ENCODE data around the gene BEX3. TPM values are rescaled to one million over a fixed set of nuclear protein-coding genes. Genes with fewer than 3 reads are reported as not detected.

Gene BEX3
- total RNA-seq (2014; rRNA removed; shearing (Covaris generic)): 427 and 472 TPM in 2 replicates
- 682 and 714 TPM in 2 replicates for polyA plus RNA-seq (2016; fragmentation: Nextera tagmentation; extraction: Ambion mirVana)
- long read RNA-seq, transcript BEX3-201 (3 exons, 921 nt): major isoform, 321 of 364 reads
- long read RNA-seq, transcript BEX3-204 (3 exons, 913 nt): minor isoform, 24 of 364 reads
- long read RNA-seq, partial matches to known transcripts: 1 of 364 reads
- long read RNA-seq, other reads (novel, unspliced or antisense): 14 of 364 reads

DNA sequence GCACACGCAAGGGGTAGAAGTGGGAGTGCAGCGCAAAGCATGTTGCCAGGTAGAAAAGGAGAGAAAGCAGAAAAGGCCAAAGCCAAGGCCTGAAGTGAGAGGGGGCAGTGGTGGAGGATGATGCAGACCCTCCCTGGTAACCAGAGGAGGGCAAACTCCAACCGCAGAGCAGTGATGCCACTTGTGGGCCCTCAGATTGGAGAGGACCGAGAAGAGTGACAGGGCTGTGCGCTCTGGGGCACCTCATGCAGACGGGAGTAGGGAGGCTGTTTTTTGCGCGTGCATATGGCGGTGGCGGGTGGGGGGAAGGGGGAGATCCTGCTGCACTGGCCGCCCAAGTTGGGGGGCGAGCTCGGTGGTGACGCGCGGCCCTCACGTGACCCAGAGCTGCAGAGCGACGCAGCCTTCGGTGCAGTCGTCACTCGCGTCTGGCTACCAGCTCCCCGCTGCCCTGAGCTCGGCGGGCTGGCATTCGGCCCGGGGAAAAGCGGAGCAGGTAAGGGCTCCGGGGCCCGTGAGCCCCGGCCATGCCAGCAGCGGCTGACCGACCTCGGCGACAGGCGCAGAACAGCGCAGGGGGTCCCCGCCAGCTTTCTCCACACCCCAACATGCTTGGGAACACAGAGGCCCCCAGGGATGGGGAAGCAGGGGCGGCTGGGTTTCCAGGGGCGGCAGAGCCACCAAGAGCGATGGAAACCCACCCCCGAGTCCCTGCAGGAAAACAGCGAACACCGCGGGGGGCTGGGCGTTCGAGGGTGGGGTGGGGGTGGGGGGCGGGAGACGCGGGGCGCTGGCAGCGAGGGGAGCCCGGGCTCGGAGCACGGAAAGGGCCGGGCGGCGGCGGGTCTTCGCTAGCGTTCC, at the start of gene BEX3:
BEX3 (plus strand) TSS at position 421 of the 861 bp plus-strand sequence. CDS start 984 bp downstream, outside the sequence.
- peak within 1 kb of the TSS; percentile 81 for H3K4me2 ChIP-seq
- peak within 1 kb of the TSS; percentile 95 for H3K27ac ChIP-seq (ENCODE audit: low read depth)
- no peak within 1 kb of the TSS for H2AFZ ChIP-seq
- ATAC-seq: peak; percentile 86
- Mint-ChIP-seq H3K9me3 (no peaks in the 10 kb centered on the region; the same call in 2 of the 3 replicates), H3K36me3 (ENCODE audit: low read depth) (peaks cover 31% of the 10 kb centered on the region), H3K4me1 (peaks cover 10% of the 10 kb centered on the region), H3K27ac (peak within 1 kb of the TSS; percentile 98), H3K4me3 (peak within 1 kb of the TSS; percentile 86), H3K27me3 (ENCODE audit: insufficient read depth, low read depth, poor library complexity) (peaks cover 2% of the 10 kb centered on the region)
- H3K79me2 ChIP-seq (replicated peaks; ENCODE audit: insufficient read depth): peaks cover 10% of the 10 kb centered on the region
- H3F3A ChIP-seq (replicated peaks; ENCODE audit: low read depth): no peaks in the 10 kb centered on the region
- H3K9me2 ChIP-seq (ENCODE audit: insufficient read depth): no peaks in the 10 kb centered on the region
- peak; percentile 81 for DNase-seq (ENCODE audit: low spot score)
- H3K4me3 ChIP-seq: peak within 1 kb of the TSS; percentile 58
- H3K27me3 ChIP-seq (ENCODE audit: insufficient read depth): no peaks in the 10 kb centered on the region
- no peaks in the 10 kb centered on the region for H4K20me1 ChIP-seq (replicated peaks; ENCODE audit: insufficient read depth)
- peaks cover 7% of the 10 kb centered on the region; the same call in 1 of the 2 replicates for H3K36me3 ChIP-seq (ENCODE audit: insufficient read depth)
- peaks cover 10% of the 10 kb centered on the region for H3K4me1 ChIP-seq (ENCODE audit: insufficient read depth)
- TF ChIP-seq ZNF331 (CRISPR knock-in tag; IDR thresholded peaks at IDR 0.05; ENCODE audit: low read depth) (no peak), POLR2AphosphoS5 (IDR thresholded peaks at IDR 0.05; ENCODE audit: low read depth) (peak; percentile 86), JUNB (IDR thresholded peaks at IDR 0.05; ENCODE audit: unreplicated experiment) (no peak), STAT1 (IDR thresholded peaks at IDR 0.05; ENCODE audit: unreplicated experiment) (no peak), EZH2phosphoT487 (IDR thresholded peaks at IDR 0.05; ENCODE audit: unreplicated experiment) (no peak), NANOG (IDR thresholded peaks at IDR 0.05; ENCODE audit: borderline replicate concordance) (no peak), ZNF114 (CRISPR knock-in tag; IDR thresholded peaks at IDR 0.05) (no peak), EZH2 (IDR thresholded peaks at IDR 0.05; ENCODE audit: low read depth, unreplicated experiment) (no peak)
- TF ChIP-seq, protein P1, sequence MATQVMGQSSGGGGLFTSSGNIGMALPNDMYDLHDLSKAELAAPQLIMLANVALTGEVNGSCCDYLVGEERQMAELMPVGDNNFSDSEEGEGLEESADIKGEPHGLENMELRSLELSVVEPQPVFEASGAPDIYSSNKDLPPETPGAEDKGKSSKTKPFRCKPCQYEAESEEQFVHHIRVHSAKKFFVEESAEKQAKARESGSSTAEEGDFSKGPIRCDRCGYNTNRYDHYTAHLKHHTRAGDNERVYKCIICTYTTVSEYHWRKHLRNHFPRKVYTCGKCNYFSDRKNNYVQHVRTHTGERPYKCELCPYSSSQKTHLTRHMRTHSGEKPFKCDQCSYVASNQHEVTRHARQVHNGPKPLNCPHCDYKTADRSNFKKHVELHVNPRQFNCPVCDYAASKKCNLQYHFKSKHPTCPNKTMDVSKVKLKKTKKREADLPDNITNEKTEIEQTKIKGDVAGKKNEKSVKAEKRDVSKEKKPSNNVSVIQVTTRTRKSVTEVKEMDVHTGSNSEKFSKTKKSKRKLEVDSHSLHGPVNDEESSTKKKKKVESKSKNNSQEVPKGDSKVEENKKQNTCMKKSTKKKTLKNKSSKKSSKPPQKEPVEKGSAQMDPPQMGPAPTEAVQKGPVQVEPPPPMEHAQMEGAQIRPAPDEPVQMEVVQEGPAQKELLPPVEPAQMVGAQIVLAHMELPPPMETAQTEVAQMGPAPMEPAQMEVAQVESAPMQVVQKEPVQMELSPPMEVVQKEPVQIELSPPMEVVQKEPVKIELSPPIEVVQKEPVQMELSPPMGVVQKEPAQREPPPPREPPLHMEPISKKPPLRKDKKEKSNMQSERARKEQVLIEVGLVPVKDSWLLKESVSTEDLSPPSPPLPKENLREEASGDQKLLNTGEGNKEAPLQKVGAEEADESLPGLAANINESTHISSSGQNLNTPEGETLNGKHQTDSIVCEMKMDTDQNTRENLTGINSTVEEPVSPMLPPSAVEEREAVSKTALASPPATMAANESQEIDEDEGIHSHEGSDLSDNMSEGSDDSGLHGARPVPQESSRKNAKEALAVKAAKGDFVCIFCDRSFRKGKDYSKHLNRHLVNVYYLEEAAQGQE (IDR thresholded peaks at IDR 0.05; ENCODE audit: unreplicated experiment): no peak
- TF ChIP-seq, protein P2, sequence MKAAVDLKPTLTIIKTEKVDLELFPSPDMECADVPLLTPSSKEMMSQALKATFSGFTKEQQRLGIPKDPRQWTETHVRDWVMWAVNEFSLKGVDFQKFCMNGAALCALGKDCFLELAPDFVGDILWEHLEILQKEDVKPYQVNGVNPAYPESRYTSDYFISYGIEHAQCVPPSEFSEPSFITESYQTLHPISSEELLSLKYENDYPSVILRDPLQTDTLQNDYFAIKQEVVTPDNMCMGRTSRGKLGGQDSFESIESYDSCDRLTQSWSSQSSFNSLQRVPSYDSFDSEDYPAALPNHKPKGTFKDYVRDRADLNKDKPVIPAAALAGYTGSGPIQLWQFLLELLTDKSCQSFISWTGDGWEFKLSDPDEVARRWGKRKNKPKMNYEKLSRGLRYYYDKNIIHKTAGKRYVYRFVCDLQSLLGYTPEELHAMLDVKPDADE (IDR thresholded peaks at IDR 0.05): no peak
- TF ChIP-seq, protein P3, sequence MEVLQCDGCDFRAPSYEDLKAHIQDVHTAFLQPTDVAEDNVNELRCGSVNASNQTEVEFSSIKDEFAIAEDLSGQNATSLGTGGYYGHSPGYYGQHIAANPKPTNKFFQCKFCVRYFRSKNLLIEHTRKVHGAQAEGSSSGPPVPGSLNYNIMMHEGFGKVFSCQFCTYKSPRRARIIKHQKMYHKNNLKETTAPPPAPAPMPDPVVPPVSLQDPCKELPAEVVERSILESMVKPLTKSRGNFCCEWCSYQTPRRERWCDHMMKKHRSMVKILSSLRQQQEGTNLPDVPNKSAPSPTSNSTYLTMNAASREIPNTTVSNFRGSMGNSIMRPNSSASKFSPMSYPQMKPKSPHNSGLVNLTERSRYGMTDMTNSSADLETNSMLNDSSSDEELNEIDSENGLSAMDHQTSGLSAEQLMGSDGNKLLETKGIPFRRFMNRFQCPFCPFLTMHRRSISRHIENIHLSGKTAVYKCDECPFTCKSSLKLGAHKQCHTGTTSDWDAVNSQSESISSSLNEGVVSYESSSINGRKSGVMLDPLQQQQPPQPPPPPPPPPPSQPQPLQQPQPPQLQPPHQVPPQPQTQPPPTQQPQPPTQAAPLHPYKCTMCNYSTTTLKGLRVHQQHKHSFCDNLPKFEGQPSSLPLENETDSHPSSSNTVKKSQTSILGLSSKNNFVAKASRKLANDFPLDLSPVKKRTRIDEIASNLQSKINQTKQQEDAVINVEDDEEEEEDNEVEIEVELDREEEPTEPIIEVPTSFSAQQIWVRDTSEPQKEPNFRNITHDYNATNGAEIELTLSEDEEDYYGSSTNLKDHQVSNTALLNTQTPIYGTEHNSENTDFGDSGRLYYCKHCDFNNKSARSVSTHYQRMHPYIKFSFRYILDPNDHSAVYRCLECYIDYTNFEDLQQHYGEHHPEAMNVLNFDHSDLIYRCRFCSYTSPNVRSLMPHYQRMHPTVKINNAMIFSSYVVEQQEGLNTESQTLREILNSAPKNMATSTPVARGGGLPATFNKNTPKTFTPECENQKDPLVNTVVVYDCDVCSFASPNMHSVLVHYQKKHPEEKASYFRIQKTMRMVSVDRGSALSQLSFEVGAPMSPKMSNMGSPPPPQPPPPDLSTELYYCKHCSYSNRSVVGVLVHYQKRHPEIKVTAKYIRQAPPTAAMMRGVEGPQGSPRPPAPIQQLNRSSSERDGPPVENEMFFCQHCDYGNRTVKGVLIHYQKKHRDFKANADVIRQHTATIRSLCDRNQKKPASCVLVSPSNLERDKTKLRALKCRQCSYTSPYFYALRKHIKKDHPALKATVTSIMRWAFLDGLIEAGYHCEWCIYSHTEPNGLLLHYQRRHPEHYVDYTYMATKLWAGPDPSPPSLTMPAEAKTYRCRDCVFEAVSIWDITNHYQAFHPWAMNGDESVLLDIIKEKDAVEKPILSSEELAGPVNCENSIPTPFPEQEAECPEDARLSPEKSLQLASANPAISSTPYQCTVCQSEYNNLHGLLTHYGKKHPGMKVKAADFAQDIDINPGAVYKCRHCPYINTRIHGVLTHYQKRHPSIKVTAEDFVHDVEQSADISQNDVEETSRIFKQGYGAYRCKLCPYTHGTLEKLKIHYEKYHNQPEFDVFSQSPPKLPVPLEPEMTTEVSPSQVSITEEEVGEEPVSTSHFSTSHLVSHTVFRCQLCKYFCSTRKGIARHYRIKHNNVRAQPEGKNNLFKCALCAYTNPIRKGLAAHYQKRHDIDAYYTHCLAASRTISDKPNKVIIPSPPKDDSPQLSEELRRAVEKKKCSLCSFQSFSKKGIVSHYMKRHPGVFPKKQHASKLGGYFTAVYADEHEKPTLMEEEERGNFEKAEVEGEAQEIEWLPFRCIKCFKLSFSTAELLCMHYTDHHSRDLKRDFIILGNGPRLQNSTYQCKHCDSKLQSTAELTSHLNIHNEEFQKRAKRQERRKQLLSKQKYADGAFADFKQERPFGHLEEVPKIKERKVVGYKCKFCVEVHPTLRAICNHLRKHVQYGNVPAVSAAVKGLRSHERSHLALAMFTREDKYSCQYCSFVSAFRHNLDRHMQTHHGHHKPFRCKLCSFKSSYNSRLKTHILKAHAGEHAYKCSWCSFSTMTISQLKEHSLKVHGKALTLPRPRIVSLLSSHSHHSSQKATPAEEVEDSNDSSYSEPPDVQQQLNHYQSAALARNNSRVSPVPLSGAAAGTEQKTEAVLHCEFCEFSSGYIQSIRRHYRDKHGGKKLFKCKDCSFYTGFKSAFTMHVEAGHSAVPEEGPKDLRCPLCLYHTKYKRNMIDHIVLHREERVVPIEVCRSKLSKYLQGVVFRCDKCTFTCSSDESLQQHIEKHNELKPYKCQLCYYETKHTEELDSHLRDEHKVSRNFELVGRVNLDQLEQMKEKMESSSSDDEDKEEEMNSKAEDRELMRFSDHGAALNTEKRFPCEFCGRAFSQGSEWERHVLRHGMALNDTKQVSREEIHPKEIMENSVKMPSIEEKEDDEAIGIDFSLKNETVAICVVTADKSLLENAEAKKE (CRISPR knock-in tag; IDR thresholded peaks at IDR 0.05): no peak
- TF ChIP-seq, protein P4, sequence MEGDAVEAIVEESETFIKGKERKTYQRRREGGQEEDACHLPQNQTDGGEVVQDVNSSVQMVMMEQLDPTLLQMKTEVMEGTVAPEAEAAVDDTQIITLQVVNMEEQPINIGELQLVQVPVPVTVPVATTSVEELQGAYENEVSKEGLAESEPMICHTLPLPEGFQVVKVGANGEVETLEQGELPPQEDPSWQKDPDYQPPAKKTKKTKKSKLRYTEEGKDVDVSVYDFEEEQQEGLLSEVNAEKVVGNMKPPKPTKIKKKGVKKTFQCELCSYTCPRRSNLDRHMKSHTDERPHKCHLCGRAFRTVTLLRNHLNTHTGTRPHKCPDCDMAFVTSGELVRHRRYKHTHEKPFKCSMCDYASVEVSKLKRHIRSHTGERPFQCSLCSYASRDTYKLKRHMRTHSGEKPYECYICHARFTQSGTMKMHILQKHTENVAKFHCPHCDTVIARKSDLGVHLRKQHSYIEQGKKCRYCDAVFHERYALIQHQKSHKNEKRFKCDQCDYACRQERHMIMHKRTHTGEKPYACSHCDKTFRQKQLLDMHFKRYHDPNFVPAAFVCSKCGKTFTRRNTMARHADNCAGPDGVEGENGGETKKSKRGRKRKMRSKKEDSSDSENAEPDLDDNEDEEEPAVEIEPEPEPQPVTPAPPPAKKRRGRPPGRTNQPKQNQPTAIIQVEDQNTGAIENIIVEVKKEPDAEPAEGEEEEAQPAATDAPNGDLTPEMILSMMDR (conservative IDR thresholded peaks at IDR 0.05; ENCODE audit: low read depth in 2 of 2): 0 out of 4 replicates have a peak, but pooled peaks of 1 of the 2 experiments have one; percentile 4

All from GM23338 (cell line).